ENCODE data around the gene TEX19. TPM values are rescaled to one million over a fixed set of nuclear protein-coding genes. Genes with fewer than 3 reads are reported as not detected.

Gene TEX19
- total and polyA plus RNA-seq, 9 of the 15 experiments (the other 6 are each of a cell fraction or from before 2014, with no cell fraction given), result 0.10 to 4.9 (median 1.9) TPM

DNA sequence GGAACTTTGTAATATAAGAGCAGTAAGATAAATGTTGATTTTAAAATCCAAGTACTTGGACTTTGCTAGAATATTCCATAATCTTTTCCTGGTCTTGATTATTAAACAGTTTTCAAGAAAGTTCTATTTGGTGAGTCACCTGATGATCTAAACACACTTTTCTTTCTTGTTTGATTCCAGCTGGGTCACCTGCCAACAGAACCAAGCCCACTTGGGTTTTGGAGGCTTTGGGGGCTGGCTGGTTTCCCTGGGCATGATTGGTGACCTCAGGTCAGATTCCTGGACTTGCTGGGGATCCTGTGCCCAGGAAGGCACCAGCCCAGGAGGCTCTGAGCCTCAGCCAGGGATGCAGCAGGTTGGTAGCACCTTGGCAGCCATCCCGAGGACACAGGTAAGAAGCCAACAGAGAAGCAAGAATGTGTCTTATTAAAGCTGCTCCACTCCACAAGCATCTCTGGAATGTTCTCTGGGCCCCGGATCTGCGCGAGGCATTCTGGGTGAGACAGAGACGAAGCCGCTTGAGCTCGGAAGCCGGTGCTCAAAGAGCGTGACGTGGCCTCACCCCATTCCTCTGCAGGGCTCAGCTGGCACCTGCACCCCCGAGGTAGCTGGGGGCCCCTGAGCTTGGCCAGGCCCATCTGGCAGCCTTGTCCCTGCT lies 3.1 kb upstream of the TEX19 start:
- no peak overlapping the region for H2AFZ ChIP-seq (ENCODE audit: low read depth, low read length)
- H3K79me2 ChIP-seq (ENCODE audit: control insufficient read depth, insufficient read depth, low read length), result no peaks in the 10 kb centered on the region
- POLR2A ChIA-PET, result interaction anchor here (0.5 to 3.9 kb wide), 4 partner anchors 11 to 111 kb away, joined by 3 to 27 read pairs (median 4); no protein-coding TSS in a partner anchor
- H3K9me1 ChIP-seq (ENCODE audit: control insufficient read depth, insufficient read depth, low read length), result no peaks in the 10 kb centered on the region
- intact Hi-C loops (cut with micrococcal nuclease), result loop anchor here (10.0 kb wide), 1 partner anchor 139 kb away; no protein-coding TSS in a partner anchor
- 70% methylated on average over 11 of the region's 11 CpGs for WGBS (ENCODE audit: insufficient coverage, low coverage, missing lambda C conversion rate)
- no peak overlapping the region for H3K4me3 ChIP-seq
- ATAC-seq (no peak), FAIRE-seq (no peak), DNase-seq (ENCODE audit: extremely low read depth in 1 of 4, low spot score in 3 of 4) (no peak)
- no peaks in the 10 kb centered on the region for H4K20me1 ChIP-seq (replicated peaks; ENCODE audit: control insufficient read depth, insufficient read depth, low read length)
- H3K9ac ChIP-seq (ENCODE audit: insufficient read depth in 1 of 2, low read depth in 2 of 2, low read length in 2 of 2), result 0 out of 4 replicates have a peak overlapping the region, but pooled peaks of 1 of the 2 experiments have one; percentile 21
- no peak for TF ChIP-seq TEAD2 (tag; IDR thresholded peaks at IDR 0.05)
- no peak for TF ChIP-seq CBX3 (IDR thresholded peaks at IDR 0.05; ENCODE audit: borderline replicate concordance in 1 of 2, low read length in 2 of 2)
- no peak for TF ChIP-seq SIN3A (IDR thresholded peaks at IDR 0.05; ENCODE audit: borderline replicate concordance in 2 of 2, control insufficient read depth in 1 of 2, low read depth in 2 of 2, low read length in 2 of 2)
- no peak for TF ChIP-seq COPS2 (conservative IDR thresholded peaks at IDR 0.05)
- no peak for TF ChIP-seq SMAD2 (IDR thresholded peaks at IDR 0.05; ENCODE audit: low read depth, low read length)
- TF ChIP-seq PTRF (tag; IDR thresholded peaks at IDR 0.05), result no peak
- in situ Hi-C loops (cut with MboI), result no loop called here
- CTCF ChIA-PET (ENCODE audit: low intra/inter-chr PET ratio), result interaction anchor here (0.6 kb wide), 1 partner anchor 139 kb away, joined by 3 read pairs; no protein-coding TSS in a partner anchor
- no TSS peak for BruUV-seq (replicated peaks)
- H3K27ac ChIP-seq (ENCODE audit: extremely low read depth, low read depth, low read length), result no peak overlapping the region
- no peak overlapping the region for H3K4me2 ChIP-seq (ENCODE audit: insufficient read depth, low read length)
- H3K27me3 ChIP-seq (ENCODE audit: control insufficient read depth in 2 of 2, insufficient read depth in 2 of 2, low read length in 2 of 2), result no peaks in the 10 kb centered on the region
- H3K9me3 ChIP-seq (replicated peaks; ENCODE audit: control insufficient read depth, insufficient read depth, low read depth, low read length), result no peaks in the 10 kb centered on the region
- no peaks in the 10 kb centered on the region for H3K36me3 ChIP-seq (ENCODE audit: control insufficient read depth, insufficient read depth, low read length)
- peaks cover 7 to 44% of the 10 kb centered on the region in 2 experiments; a peak in 4 of 5 replicates for H3K4me1 ChIP-seq (replicated peaks in 1 of 2; ENCODE audit: control insufficient read depth in 2 of 2, insufficient read depth in 2 of 2, low read length in 2 of 2)
